ENCODE data around the gene HHIPL1.

The HHIPL1 gene

DNA sequence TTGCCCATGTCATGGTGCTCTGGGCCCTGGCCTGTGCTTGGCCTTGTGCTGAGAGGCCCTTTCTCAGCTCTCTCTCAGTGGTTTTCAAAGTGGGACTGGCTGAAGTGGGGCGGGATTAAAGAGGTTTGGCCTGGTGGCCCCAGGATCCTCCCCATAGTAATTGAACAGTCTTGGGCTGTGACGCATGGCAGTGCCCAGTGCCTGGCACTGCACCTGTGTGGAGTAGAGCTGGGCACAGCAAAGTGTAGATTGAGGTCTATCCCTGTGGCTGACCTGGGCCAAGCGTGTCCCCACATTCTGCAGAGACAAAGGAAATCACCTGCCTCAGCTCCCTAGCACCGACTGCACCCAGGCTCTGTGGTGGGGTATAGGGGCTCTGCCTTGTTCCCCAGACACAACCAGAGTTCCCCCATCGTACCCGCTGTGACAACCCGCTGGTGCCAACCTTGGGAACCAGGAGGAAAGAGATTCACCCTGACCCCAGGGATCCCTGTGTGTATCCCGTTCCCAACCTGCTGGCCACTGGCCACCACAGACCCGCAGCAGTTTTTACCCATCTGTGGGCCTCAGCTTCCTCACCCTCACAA, 29.2 kb downstream of the HHIPL1 start:
- DNase-seq (ENCODE audit: low read depth in 3 of 3, low spot score in 1 of 3), result no peak

DNA sequence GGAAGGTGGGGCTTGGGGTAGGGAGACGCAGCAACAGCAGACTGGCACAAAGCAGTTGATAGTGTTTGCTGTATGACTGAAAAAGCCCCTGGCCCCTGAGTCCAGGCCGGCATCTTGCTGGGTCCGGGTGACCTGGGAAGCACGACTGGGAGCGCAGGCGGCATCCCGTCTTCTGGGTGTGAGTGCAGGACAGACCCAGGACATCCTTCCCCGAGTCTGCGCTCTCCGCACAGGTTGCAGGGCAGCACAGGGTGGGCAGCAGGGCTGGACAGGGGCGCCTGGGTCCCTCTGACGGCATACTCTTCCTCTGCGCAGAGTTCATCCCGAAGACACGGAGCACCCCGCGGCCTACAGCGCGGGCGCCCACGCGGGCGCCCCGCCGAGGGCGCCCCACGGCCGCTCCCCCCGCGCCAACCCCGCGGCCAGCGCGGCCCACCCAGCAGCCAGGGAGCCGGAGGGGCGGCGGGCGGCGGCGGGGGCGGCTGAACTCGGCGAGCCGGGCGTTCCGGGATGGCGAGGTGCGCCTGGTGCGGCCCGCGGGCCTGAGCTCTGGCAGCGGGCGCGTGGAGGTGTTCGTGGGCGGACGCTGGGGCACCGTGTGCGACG, 29.9 kb downstream of the HHIPL1 start:
- DNase-seq (ENCODE audit: low read depth in 3 of 3, low spot score in 1 of 3), result no peak

DNA sequence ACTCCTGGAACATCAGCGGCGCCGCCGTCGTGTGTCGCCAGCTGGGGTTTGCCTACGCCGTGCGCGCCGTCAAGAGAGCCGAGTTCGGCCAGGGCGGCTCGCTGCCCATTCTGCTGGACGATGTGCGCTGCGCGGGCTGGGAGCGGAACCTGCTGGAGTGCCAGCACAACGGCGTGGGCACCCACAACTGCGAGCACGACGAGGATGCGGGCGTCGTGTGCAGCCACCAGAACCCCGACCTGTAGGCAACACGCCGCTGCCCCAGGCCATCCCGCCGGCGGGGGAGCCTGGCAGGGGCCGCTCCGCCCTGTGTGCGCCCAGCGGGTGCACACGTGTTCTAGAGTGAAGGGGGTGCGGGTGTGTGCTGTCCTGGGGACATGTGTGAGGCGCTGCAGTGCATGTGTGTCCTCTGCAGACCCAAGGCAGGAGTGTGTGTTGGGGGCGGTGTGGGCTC, 30.5 kb downstream of the HHIPL1 start:
- no peak for DNase-seq (ENCODE audit: low read depth in 3 of 3, low spot score in 1 of 3)

GRCh38 chr14:99675951-99676350, 31.0 kb downstream of the HHIPL1 start:
- DNase-seq (ENCODE audit: low read depth in 3 of 3, low spot score in 1 of 3), result no peak

DNA sequence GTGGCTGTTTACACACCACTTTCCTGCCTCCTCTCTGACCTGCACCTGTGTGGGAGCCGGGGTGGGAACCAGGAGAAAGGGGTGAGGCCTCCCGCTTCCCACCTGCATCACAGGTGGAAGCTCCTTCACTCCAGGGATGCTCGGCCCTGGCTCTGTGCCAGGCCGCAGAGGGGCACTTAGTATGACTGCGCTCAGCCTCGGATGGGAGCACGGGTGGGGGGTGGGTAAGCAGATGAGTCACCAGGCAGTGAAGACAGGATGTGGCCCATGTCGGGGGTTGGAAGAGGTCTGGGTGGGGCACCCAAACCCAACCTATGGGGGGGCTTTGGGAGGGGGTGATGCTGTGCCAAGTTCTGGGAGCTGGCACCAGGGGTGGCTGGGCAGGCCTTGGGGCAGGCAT, 31.7 kb downstream of the HHIPL1 start:
- no peak for DNase-seq (ENCODE audit: low read depth in 3 of 3, low spot score in 1 of 3)

DNA sequence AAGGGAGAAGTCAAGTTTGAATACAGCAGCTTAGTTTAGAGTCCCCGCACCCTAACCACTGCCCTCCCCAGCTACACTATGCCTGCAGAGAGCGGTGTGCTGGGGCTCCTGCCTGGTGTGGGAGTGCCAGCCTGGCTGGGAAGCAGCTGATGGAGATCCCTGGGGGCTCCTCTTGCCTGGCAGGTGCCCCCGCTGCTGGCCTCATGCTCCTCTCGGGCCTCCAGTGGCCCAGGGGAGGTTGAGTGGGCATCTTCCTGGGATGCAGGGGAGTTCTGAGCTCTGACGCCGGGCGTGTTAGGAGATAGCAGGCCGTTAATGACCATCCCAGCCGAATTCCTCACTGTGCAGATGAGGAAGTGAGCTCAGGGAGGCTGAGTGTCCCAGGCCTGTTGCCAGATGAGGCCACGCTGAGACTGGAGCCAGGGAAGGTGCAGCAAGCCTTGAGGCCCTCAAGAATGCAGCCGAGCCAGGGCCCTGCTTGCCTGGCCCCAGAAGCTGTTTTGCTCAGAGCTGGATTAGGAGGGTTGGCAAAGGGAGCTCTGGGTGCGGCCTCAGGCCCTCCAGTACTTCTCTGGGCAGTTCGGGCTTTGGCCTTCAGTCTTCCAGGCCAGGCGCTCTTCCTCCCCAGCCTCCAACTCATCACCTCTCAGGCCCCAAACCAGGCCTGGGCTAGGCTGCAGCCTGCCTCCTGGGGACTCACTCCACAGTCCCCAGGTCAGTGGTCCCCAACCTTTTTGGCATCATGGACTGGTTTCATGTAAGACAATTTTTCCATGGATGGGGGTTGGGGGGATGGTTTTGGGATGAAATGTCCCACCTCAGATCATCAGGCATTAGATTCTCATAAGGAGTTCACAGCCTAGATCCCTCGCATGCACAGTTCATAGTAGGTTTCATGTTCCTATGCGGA, 32.6 kb downstream of the HHIPL1 start:
- no peak for DNase-seq (ENCODE audit: low read depth in 3 of 3, low spot score in 1 of 3)

- no peak for DNase-seq (ENCODE audit: low read depth in 3 of 3, low spot score in 1 of 3)
Measured at GRCh38 chr14:99678198-99678597, 33.3 kb downstream of the HHIPL1 start.

- no peak for DNase-seq (ENCODE audit: low read depth in 3 of 3, low spot score in 1 of 3)
Measured at GRCh38 chr14:99679111-99679510, 34.2 kb downstream of the HHIPL1 start.

DNA sequence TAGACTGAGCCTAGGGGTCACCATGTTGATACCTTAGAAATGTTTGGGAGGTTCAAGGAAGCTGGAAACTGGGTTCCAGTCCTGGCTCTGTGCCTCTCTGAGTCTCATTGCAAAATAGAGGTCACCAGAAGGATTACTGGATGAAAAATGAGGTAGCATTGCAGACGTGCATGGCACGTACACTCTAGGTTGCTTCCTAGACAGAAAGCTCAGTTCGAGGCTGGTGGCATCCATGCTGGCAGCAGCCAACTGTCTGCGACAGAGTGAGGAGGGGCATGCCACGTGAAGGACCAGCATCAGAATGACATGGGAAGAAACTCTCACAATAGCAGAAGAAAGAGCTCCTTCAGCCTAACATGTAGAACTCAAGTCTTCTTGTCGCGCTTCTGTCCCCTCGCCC, 34.6 kb downstream of the HHIPL1 start:
- DNase-seq (ENCODE audit: low read depth in 3 of 3, low spot score in 1 of 3), result no peak

GRCh38 chr14:99679996-99680395, 35.1 kb downstream of the HHIPL1 start:
- DNase-seq (ENCODE audit: low read depth in 3 of 3, low spot score in 1 of 3), result no peak

DNA sequence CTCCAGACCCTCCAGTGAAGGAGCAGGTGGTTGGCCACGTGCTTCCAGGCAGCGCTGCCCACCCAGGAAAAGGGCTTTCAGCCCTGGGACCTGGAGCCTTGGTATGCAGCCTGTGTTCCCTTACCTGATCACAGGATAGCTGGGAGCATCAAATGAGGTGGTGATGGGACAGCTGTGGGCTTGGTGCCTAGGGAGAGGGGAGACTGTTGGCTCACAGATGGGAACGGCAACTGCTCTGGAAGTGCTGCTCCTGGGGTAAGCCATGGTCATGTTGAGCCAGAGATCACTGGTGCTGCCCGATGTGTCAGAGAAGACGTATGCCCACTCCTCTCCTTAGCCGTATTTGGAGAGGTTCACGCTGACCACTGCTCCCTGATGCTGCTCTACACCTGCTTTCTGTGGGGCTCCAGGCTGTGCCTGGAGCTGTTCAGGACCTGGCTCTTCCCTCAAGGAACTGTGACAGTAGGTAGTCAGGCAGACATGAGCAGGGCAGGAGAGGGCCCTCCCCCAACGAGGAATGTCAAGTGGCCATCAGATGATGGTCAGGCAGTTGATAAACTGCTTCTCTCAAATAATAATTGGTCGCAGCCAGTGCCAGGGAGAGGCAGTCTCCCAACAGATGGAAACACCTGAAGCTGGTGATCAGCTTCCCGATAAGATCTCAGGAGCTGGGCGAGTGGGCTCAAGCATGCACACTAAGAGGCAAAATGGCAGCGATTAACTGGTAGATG, 36.3 kb downstream of the HHIPL1 start:
- DNase-seq (ENCODE audit: low read depth in 3 of 3, low spot score in 1 of 3), result no peak

DNA sequence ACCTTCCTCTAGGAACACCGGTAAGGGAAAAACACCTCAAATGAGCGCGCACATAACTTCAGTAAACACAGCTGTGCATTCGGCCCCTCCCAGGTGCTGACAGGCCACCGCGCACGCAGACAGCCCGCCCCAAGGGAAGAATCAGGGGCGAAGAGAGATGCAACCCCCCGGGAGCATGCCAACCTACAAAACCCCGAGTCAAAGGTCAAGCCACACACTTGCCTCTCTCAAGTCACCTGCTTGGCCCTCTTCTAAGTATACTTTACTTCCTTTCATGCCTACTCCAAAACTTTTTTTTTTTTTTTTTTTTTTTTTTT, 36.9 kb downstream of the HHIPL1 start:
- DNase-seq (ENCODE audit: low read depth in 3 of 3, low spot score in 1 of 3), result no peak

DNA sequence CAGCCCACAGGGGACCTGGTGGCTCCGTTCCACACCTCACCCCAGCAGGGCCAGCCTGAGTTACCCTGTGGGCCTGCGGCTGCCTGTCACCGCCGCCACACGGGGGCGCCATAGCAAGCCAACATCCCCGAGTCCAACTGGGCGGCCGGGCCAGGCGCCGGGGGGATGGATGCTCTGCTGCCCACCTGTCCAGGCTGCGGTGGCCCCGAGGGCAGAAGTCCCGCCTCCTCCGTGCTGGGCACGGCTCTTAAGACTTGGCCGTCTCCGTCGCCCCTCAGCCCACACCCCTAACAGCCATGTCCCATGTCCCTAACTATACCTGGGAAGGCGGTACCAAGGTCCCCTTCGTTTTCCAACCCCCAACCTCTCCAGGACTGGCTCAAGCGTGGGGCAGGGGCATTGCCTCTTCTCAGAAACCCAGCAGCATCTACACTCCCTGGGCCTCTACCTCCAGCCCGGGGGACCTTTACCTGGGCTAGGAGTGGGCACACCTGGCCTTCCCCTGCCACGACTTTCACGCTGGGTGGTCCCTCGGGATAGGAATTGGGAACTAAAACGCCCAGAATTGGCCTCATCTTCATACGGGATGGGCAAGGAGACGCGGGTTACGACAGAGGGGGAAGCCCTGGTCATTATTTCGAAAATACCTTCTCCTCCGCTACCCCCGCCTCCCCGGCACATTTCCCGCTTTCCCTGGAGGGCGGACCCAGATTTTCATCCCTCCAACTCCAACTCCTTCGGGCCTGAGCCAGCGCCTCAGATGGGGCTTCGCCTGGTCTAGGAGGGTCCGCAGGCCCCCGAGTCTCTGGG, 38.1 kb downstream of the HHIPL1 start:
- DNase-seq (ENCODE audit: low read depth in 3 of 3, low spot score in 1 of 3), result peak; percentile 52 to 83 (median 55)

DNA sequence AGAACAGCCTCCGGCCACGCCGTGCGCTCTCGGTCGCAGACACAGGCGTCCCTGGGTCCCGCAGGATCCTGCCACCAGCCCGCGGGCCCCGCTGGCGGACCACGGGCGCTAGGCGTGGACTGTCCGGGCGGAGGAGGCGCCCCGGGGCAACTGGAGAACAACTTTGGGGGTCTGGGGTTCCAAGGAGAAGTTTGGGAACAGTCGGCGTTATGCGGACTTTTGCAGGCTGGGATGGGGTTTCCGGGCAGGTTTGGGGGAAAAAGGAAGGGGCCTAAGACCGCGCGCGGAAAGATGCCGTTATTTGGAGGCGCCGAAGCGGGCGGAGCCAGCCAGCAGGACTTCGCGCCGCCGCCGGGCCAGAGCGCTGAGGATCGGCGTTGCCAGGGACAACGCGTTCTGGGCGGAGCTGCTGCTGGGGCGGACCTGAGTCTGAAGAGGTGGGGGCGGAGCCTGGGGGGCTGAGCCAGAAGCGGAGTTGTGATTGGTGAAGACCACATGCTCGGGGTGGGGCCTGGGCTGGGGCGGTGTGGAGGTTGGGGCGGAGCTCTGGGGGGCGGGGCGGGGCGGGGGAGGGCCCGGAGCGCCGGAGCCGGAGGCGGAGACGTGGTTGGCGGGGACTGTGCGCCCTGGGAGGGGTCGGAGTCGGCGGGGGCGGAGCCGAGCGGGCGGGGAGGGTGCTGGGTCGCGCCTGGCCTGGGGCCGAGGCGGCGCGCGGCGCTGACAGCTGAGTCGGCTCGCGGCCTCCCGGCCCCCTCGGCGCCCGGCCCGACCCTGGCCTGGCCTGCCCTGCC, 38.9 kb downstream of the HHIPL1 start, which contains the start of gene CYP46A1:
Gene CYP46A1, plus strand, starts transcription at position 680 of the 791 bp plus-strand sequence. CDS start 120 bp downstream, outside the sequence.
- peak; percentile 98 to 100 (median 99) for DNase-seq (ENCODE audit: low read depth in 3 of 3, low spot score in 1 of 3)

DNA sequence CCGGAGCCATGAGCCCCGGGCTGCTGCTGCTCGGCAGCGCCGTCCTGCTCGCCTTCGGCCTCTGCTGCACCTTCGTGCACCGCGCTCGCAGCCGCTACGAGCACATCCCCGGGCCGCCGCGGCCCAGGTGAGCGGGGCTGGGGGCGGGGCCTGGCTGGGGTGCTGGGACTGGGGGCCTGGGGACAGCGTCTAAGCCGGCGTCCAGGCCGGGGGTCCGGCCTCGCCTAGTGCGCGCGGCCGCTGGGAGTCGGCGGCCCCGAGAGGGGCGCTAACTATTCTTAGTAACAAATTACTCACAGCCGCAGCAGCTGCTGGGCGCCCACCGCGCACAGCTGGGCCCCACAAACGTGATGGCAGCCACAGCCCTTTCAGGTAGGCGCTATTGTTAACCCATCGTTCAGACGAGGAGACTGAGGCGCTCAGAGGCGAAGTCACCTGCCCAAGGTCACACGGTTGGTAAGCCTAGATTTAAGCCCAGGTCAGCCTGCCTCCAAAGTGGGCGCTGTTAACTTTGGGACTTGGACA, 39.5 kb downstream of the HHIPL1 start:
- no peak for DNase-seq (ENCODE audit: low read depth in 3 of 3, low spot score in 1 of 3)

- DNase-seq (ENCODE audit: low read depth in 3 of 3, low spot score in 1 of 3), result no peak
Measured at GRCh38 chr14:99685151-99685591, 40.2 kb downstream of the HHIPL1 start.

GRCh38 chr14:99685596-99685995, 40.7 kb downstream of the HHIPL1 start:
- no peak for DNase-seq (ENCODE audit: low read depth in 3 of 3, low spot score in 1 of 3)

DNA sequence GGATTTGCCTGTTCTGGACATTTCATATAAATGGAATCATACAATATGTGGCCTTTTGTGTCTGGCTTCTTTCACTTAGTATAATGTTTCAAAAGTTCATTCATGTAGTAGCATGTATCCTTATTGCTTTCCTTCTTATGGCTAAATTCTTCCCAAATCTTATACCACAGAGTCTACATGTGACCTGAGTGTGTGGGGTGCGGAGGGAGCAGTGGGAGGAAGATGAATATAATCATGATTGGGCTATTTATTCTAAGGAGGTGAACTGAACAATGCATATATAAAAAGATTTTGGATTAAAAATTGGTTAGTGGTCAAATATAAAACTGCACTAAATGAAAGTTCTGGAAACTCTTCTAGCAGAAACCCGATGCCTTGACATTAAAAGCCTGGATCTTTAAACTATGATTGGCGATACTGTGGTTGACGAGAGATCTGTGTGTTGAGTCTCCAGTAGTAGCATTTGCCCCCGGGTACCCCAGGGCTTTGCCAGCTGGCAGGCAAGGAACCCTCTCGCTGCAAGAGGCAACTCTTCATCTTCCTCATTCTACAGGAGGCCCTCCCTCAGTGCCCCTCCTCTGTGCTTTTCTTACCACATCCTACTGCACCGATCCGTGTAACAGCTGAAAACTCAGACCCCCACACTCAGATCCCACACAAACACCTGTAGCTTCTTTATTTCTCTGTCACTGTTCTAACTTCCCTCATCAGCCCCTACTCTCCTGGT, 41.8 kb downstream of the HHIPL1 start:
- no peak for DNase-seq (ENCODE audit: low read depth in 3 of 3, low spot score in 1 of 3)
